GM12864 (cell line): ENCODE results near the gene DOCK3.
"Not testable (repeated sequence)": the region's sequence is repeated elsewhere in the genome, so short reads cannot be mapped to it uniquely, and the experiment has no call there.

Experiments
- DNase-seq: peaks from one replicate; pipeline ENCODE4 v3.0.0-alpha.2; 2011; ENCODE audit warnings: low read depth
- H3K4me3 ChIP-seq: 2 replicates; pipeline ENCODE4 v1.5.1; 2011; ENCODE audit warnings: mild to moderate bottlenecking, low read depth, low read length, control low read depth
- CTCF ChIP-seq: IDR thresholded peaks from 2 replicates; pipeline ENCODE4 v1.5.1; 2011; ENCODE audit warnings: low read depth, mild to moderate bottlenecking, moderate library complexity, low read length, control low read depth, inconsistent platforms; ENCODE audit errors: missing control alignments

The DOCK3 gene

DNA sequence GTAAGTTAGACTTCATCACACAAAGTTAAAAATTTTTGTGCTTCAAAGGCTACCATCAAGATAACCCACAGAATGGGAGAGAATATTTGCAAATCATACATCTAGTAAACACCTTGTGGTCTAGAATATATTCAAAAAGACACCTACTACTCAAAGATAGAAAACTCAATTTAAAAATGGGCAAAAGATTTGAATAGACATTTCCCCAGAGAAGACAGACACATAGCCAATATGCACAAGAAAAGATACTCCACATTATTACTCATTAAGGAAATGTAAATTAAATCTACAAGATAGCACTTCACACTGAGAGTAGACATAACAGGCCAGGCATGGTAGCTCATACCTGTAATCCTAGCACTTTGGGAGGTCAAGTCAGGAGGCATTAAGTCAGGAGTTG lies 622.6 kb downstream of the DOCK3 start:
- DNase-seq, result no peak
- no peak overlapping the region for H3K4me3 ChIP-seq
- no peak for TF ChIP-seq CTCF

- no peak for TF ChIP-seq CTCF
- DNase-seq, result no peak
- no peak overlapping the region for H3K4me3 ChIP-seq
Measured at GRCh38 chr3:51304230-51304629, 629.5 kb downstream of the DOCK3 start.

DNA sequence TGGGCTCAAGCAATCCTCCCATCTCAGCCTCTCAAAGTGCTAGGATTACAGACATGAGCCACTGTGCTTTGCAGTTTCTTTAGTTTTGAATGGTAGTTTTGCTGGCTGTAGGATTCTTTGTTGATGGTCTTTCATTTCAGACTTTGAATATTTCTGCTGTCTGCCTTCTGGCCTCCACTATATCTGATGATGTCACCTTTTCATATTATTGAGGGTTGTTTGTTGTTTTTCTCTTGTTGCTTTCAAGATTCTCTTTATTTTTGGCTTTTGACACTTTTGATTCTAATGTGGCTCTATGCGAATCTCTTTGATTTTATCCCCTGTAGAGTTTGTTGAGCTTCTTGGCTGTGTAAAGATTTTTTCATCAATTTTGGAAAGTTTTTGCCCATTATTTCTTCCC lies 631.4 kb downstream of the DOCK3 start:
- TF ChIP-seq CTCF, result no peak
- no peak for DNase-seq
- no peak overlapping the region for H3K4me3 ChIP-seq

- no peak overlapping the region for H3K4me3 ChIP-seq
- no peak for DNase-seq
- no peak for TF ChIP-seq CTCF
Measured at GRCh38 chr3:51307458-51307857, 632.7 kb downstream of the DOCK3 start.

DNA sequence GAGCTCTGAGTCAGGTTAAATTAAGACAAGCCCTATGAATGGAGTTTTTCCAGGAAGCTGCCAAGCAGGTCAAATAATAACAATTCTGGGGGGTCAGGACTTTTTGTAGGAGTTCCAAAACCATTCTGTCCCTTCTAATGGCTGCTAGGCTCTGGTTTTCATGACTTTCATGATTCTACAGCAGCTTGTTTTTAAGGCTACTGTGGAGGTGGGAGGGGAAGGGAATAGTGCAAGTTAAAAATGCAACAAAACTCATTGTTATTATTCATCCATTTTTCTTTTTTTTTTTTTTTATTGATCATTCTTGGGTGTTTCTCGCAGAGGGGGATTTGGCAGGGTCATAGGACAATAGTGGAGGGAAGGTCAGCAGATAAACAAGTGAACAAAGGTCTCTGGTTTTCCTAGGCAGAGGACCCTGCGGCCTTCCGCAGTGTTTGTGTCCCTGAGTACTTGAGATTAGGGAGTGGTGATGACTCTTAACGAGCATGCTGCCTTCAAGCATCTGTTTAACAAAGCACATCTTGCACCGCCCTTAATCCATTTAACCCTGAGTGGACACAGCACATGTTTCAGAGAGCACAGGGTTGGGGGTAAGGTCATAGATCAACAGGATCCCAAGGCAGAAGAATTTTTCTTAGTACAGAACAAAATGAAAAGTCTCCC lies 633.3 kb downstream of the DOCK3 start:
- not testable (repeated sequence) for DNase-seq, H3K4me3 ChIP-seq

- TF ChIP-seq CTCF, result peak; percentile 49
- no peak overlapping the region for H3K4me3 ChIP-seq
- DNase-seq, result no peak
Measured at GRCh38 chr3:51311055-51311454, 636.3 kb downstream of the DOCK3 start.

- no peak for TF ChIP-seq CTCF
Measured at GRCh38 chr3:51328206-51328605, 653.5 kb downstream of the DOCK3 start.

More at GRCh38 chr3:51328206-51328605, 653.5 kb downstream of the DOCK3 start:
- DNase-seq, result no peak
- no peak overlapping the region for H3K4me3 ChIP-seq
